ENCODE results near the gene DYNC1I1. TPM values are rescaled to one million over a fixed set of nuclear protein-coding genes. Genes with fewer than 3 reads are reported as not detected.

DYNC1I1 gene
- total and polyA plus RNA-seq, 4 donors, result 0.28 to 0.67 (median 0.39) TPM

- H3K27me3 ChIP-seq (ENCODE audit: control insufficient read depth in 4 of 4, insufficient read depth in 4 of 4, low read length in 3 of 4), result peaks cover 0 to 5% (median 0%) of the 10 kb centered on the region in 4 donors
- no peak overlapping the region for H3K4me3 ChIP-seq (ENCODE audit: low read depth in 1 of 3, low read length in 3 of 3)
- H3K36me3 ChIP-seq (ENCODE audit: control insufficient read depth in 4 of 4, insufficient read depth in 3 of 4, low read depth in 1 of 4, low read length in 3 of 4), result no peaks in the 10 kb centered on the region
- no peaks in the 10 kb centered on the region for H3K9me3 ChIP-seq (ENCODE audit: control insufficient read depth in 4 of 4, low read length in 3 of 4)
- no peak for DNase-seq (ENCODE audit: low spot score)
- TF ChIP-seq ZBTB33 (IDR thresholded peaks at IDR 0.05) (no peak), NR2F2 (IDR thresholded peaks at IDR 0.05) (no peak), JUND (IDR thresholded peaks at IDR 0.05) (no peak), RAD21 (IDR thresholded peaks at IDR 0.05) (no peak), HNF4G (IDR thresholded peaks at IDR 0.05) (no peak), SP1 (IDR thresholded peaks at IDR 0.05) (no peak), FOXA1 (IDR thresholded peaks at IDR 0.05) (no peak), REST (IDR thresholded peaks at IDR 0.05) (no peak), MAX (IDR thresholded peaks at IDR 0.05) (no peak), GABPA (IDR thresholded peaks at IDR 0.05 in 1 of 2, conservative IDR thresholded peaks at IDR 0.05 in 1 of 2) (no peak), EGR1 (IDR thresholded peaks at IDR 0.05; ENCODE audit: low read depth in 2 of 2) (no peak), FOXA2 (IDR thresholded peaks at IDR 0.05) (no peak)
- H3K4me1 ChIP-seq (ENCODE audit: control insufficient read depth in 4 of 4, insufficient read depth in 4 of 4, low read length in 3 of 4), result no peaks in the 10 kb centered on the region
- no peak overlapping the region for H3K27ac ChIP-seq (ENCODE audit: low read depth in 1 of 2, low read length in 2 of 2)
- WGBS, result 65% methylated on average over 5 of the region's 5 CpGs
- no peak overlapping the region for H3K9ac ChIP-seq (ENCODE audit: low read depth in 1 of 2, low read length in 2 of 2)
These were observed 125.3 kb downstream of the DYNC1I1 start for GRCh38 chr7:95897557-95898251.

- Histone ChIP-seq H3K9ac (ENCODE audit: low read depth in 1 of 2, low read length in 2 of 2) (no peak overlapping the region), H3K4me1 (ENCODE audit: control insufficient read depth in 4 of 4, insufficient read depth in 4 of 4, low read length in 3 of 4) (peaks cover 0 to under 1% (median 0%) of the 10 kb centered on the region in 4 donors), H3K4me3 (ENCODE audit: low read depth in 1 of 3, low read length in 3 of 3) (no peak overlapping the region), H3K9me3 (ENCODE audit: control insufficient read depth in 4 of 4, low read length in 3 of 4) (no peaks in the 10 kb centered on the region), H3K27me3 (ENCODE audit: control insufficient read depth in 4 of 4, insufficient read depth in 4 of 4, low read length in 3 of 4) (peaks cover 0 to 5% (median 0%) of the 10 kb centered on the region in 4 donors), H3K36me3 (ENCODE audit: control insufficient read depth in 4 of 4, insufficient read depth in 3 of 4, low read depth in 1 of 4, low read length in 3 of 4) (no peaks in the 10 kb centered on the region), H3K27ac (ENCODE audit: low read depth in 1 of 2, low read length in 2 of 2) (no peak overlapping the region)
- TF ChIP-seq HNF4G (IDR thresholded peaks at IDR 0.05), result no peak
- no peak for TF ChIP-seq YY1 (IDR thresholded peaks at IDR 0.05)
- TF ChIP-seq RXRA (IDR thresholded peaks at IDR 0.05), result no peak
- no peak for TF ChIP-seq RAD21 (IDR thresholded peaks at IDR 0.05)
- no peak for DNase-seq (ENCODE audit: low spot score)
- WGBS, result 44% methylated on average over 5 of the region's 5 CpGs
These were observed 127.7 kb downstream of the DYNC1I1 start for GRCh38 chr7:95899919-95900513.
